ENCODE measurements around the gene GPR148.

The GPR148 gene

DNA sequence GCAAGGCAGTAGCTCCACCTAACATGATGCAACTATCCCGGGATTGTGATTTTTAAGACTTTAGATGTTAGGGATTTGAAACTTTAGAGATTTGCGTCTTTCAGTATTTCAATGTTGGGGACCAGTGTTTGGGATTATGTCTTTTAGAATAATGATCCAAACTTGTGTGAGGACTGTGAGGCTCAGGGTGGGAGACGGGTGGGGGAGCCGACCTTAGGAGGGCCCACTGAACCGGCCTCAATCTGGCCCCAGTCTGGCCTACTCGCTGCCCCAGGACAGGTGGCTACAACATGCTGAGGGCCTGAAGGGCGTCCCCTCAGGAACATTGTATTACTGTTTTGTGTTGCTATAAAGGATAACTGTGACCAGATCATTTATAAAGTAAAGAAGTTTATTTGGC, 37.2 kb downstream of the GPR148 start:
- H3K4me3 ChIP-seq (ENCODE audit: low read depth, low read length), result no peak overlapping the region
- TF ChIP-seq, protein P1, sequence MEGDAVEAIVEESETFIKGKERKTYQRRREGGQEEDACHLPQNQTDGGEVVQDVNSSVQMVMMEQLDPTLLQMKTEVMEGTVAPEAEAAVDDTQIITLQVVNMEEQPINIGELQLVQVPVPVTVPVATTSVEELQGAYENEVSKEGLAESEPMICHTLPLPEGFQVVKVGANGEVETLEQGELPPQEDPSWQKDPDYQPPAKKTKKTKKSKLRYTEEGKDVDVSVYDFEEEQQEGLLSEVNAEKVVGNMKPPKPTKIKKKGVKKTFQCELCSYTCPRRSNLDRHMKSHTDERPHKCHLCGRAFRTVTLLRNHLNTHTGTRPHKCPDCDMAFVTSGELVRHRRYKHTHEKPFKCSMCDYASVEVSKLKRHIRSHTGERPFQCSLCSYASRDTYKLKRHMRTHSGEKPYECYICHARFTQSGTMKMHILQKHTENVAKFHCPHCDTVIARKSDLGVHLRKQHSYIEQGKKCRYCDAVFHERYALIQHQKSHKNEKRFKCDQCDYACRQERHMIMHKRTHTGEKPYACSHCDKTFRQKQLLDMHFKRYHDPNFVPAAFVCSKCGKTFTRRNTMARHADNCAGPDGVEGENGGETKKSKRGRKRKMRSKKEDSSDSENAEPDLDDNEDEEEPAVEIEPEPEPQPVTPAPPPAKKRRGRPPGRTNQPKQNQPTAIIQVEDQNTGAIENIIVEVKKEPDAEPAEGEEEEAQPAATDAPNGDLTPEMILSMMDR (IDR thresholded peaks at IDR 0.05; ENCODE audit: low read depth, low read length, missing control alignments), result no peak
- DNase-seq (ENCODE audit: low read depth), result no peak

DNA sequence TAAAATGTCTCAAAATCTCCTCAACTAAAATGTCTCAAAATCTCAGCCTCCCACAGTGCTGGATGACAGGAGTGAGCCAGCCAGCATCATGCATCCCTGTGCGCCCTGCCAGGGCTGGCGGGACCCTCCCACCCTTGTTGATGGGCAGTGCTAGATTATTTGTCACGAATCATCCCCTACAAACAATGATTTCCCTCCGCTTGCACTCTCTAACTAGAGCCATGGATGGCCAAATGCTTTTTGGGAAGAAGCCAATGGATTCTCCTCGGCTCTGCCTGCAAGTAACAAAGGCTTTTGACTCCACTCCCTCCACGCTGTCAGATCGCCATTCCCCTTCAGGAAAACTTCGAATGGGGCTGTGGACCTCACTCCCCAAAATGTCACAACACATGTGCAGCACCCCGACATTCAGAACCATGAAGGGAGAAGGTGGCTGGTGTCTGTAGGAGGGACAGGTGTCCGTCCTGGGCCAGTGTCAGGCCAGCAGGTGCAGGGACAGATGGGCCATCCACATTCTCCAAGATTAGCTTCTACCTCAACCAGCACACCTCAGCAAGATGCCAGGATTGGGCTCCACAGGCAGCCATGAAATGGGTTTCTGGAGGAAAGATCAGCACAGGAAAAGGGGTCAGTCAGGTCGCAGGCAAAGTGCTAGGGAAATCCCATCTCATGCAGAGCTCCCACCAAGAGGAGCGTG, 38.0 kb downstream of the GPR148 start:
- no peak for DNase-seq (ENCODE audit: low read depth)
- TF ChIP-seq, protein P1 (IDR thresholded peaks at IDR 0.05; ENCODE audit: low read depth, low read length, missing control alignments), result no peak

DNA sequence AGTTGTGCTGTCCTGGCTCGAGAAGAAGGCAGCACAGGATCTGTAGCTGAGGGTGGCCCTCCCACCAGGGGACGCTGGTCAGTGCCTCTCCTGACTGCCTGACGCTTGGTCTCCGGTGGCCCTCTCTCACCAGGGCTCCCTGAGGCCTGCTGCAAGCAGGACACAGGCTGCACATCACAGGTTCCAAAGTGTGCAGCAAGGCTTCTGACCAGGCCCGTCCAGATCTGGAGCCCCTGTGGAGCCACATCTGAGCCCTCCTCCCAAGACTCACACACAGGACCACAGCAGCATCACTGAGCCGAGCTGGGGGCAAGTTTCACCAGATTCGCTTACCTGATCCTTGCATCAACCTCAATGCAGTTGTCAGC, 38.5 kb downstream of the GPR148 start:
- H3K4me3 ChIP-seq (ENCODE audit: low read depth, low read length), result no peak overlapping the region
- TF ChIP-seq, protein P1 (IDR thresholded peaks at IDR 0.05; ENCODE audit: low read depth, low read length, missing control alignments), result peak; percentile 9
- DNase-seq (ENCODE audit: low read depth), result no peak

More for the DNA sequence above, 38.0 kb downstream of the GPR148 start:
- H3K4me3 ChIP-seq (ENCODE audit: low read depth, low read length), result no peak overlapping the region

DNA sequence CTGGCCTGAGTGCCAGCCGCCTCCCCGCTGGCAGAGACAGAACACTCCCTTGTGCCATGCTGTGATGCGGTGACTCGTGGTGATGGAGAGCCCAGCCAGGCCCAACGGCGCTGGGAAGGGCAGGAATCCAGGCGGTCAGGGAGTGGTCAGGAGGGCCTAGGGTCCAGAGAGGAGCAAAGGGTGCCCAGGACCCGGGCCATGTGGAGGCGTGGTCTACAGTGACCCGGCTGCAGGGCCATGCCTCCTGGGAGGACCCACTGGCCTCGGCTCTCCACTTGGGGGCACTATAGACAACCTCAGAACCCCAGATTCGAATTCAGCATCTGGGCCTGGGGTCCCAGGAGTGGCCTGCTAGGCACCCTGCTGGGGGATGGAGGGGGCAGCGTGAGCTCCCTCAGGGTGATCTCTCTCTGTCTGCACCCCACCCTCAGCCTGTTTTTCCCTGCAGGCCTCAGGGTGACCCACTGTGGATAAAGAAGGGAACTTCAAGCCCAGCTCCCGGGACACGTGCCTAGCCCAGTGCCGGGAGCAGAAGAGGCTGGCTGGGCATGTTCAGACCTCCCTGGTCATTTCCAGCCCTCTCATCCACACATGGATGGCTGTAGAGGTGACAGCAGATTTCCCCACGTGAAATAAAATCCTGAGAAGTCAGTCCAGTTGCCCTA, 39.5 kb downstream of the GPR148 start:
- TF ChIP-seq, protein P1 (IDR thresholded peaks at IDR 0.05; ENCODE audit: low read depth, low read length, missing control alignments), result peak; percentile 21
- no peak for DNase-seq (ENCODE audit: low read depth)
- no peak overlapping the region for H3K4me3 ChIP-seq (ENCODE audit: low read depth, low read length)

DNA sequence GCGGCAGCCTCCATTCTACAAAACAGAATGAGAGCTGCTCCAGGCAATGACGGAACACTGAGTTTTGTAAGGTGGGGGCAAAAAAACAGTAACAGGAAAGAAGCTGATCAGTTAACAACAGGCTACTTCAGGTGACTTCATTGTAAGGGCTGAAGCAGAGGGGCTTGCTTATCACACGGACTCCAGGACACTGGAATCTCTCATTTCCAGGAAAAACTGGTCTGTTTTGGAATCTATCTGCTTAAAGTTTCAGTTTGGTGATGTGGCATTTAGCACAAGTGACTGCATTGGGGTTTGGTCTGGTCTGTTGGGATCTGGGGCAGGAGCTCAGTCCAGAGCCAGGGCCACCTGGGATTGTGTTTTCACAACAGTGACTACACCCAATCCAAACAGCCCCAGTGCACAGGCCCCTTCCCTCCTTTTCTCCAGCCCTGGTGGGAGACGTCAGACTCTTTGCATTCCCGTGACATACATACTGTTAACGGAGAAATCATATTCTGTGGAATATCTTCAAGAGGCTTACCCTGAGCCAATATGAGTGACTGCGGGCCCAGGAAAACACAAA, 40.6 kb downstream of the GPR148 start:
- H3K4me3 ChIP-seq (ENCODE audit: low read depth, low read length), result no peak overlapping the region
- TF ChIP-seq, protein P1 (IDR thresholded peaks at IDR 0.05; ENCODE audit: low read depth, low read length, missing control alignments), result no peak
- DNase-seq (ENCODE audit: low read depth), result no peak

DNA sequence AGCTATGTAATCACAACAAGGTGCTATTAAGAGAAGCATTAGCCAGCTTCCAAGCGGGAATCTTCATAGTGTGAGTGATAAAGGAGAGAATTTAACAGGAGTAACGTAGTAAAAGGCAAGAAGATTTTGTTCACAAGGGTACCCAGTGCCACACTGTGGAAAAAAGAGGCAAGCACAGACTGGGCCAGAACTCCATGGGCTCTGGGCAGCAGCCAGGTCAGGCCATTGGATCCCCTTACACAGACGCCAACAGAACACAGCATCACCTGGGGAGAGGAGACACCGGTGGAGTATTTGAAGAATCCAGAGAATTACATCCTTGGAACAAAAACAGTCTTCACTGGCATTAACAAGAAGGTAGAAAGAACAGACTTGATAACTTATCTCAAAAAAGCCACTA, 47.7 kb downstream of the GPR148 start:
- TF ChIP-seq, protein P1 (IDR thresholded peaks at IDR 0.05; ENCODE audit: low read depth, low read length, missing control alignments), result no peak
- DNase-seq (ENCODE audit: low read depth), result no peak
- H3K4me3 ChIP-seq (ENCODE audit: low read depth, low read length), result no peak overlapping the region

All from GM12864 (cell line).